ENCODE results near the gene PLXNA4. TPM values are rescaled to one million over a fixed set of nuclear protein-coding genes. Genes with fewer than 3 reads are reported as not detected.
A peak's percentile ranks its signal among the peaks of the same experiment; 100 is the strongest.

Gene PLXNA4
- polyA plus RNA-seq, 1 donor (not counting 4 experiments of a cell fraction or from before 2014, with no cell fraction given), result 0.01 TPM

GRCh38 chr7:132133501-132133900, 442.8 kb downstream of the PLXNA4 start:
- Histone ChIP-seq H3K4me3 (ENCODE audit: control insufficient read depth in 2 of 3, extremely low read depth in 1 of 3, insufficient read depth in 2 of 3, low read depth in 1 of 3, low read length in 3 of 3) (no peak overlapping the region), H3K36me3 (ENCODE audit: control insufficient read depth in 2 of 2, extremely low read depth in 1 of 2, insufficient read depth in 2 of 2, low read length in 2 of 2) (no peaks in the 10 kb centered on the region), H3K27me3 (ENCODE audit: control insufficient read depth, extremely low read depth, insufficient read depth, low read length) (no peaks in the 10 kb centered on the region), H3K9me3 (ENCODE audit: control insufficient read depth, low read depth, low read length) (no peaks in the 10 kb centered on the region), H4K20me1 (ENCODE audit: control insufficient read depth, extremely low read depth, insufficient read depth, low read length) (no peaks in the 10 kb centered on the region), H3K27ac (ENCODE audit: control insufficient read depth, insufficient read depth, low read length) (no peak overlapping the region), H3K4me1 (ENCODE audit: control insufficient read depth, extremely low read depth, insufficient read depth, low read length) (peaks cover 13% of the 10 kb centered on the region), H3K79me2 (ENCODE audit: control insufficient read depth, insufficient read depth, low read length) (no peaks in the 10 kb centered on the region), H2AFZ (ENCODE audit: control insufficient read depth, low read length) (no peak overlapping the region), H3K4me2 (ENCODE audit: control insufficient read depth, extremely low read depth, insufficient read depth, low read depth, low read length) (no peak overlapping the region), H3K9me1 (ENCODE audit: control insufficient read depth, extremely low read depth, insufficient read depth, low read length) (no peaks in the 10 kb centered on the region), H3K9ac (ENCODE audit: control insufficient read depth, extremely low read depth, insufficient read depth, low read length) (no peak overlapping the region)
- FAIRE-seq (no peak), DNase-seq (ENCODE audit: low read depth, low spot score) (no peak)
- dilution Hi-C loops (cut with MboI; ENCODE audit: extremely low pct_ligation_motif_present, low sequenced_read_pairs), result no loop called here
- TF ChIP-seq EZH2 (IDR thresholded peaks at IDR 0.05; ENCODE audit: low read length) (no peak), CTCF (optimal IDR thresholded peaks at IDR 0.05 in 1 of 3, IDR thresholded peaks at IDR 0.05 in 1 of 3, conservative IDR thresholded peaks at IDR 0.05 in 1 of 3; ENCODE audit: extremely low read depth in 1 of 3, insufficient read depth in 2 of 3, low read length in 3 of 3) (no peak)

GRCh38 chr7:132131196-132131595, 445.1 kb downstream of the PLXNA4 start:
- Histone ChIP-seq H4K20me1 (ENCODE audit: control insufficient read depth, extremely low read depth, insufficient read depth, low read length) (no peaks in the 10 kb centered on the region), H3K79me2 (ENCODE audit: control insufficient read depth, insufficient read depth, low read length) (no peaks in the 10 kb centered on the region), H3K4me3 (ENCODE audit: control insufficient read depth in 2 of 3, extremely low read depth in 1 of 3, insufficient read depth in 2 of 3, low read depth in 1 of 3, low read length in 3 of 3) (no peak overlapping the region), H3K27me3 (ENCODE audit: control insufficient read depth, extremely low read depth, insufficient read depth, low read length) (no peaks in the 10 kb centered on the region), H3K4me2 (ENCODE audit: control insufficient read depth, extremely low read depth, insufficient read depth, low read depth, low read length) (peak overlapping the region; percentile 29), H3K27ac (ENCODE audit: control insufficient read depth, insufficient read depth, low read length) (no peak overlapping the region), H3K36me3 (ENCODE audit: control insufficient read depth in 2 of 2, extremely low read depth in 1 of 2, insufficient read depth in 2 of 2, low read length in 2 of 2) (no peaks in the 10 kb centered on the region), H3K9me3 (ENCODE audit: control insufficient read depth, low read depth, low read length) (no peaks in the 10 kb centered on the region), H3K9ac (ENCODE audit: control insufficient read depth, extremely low read depth, insufficient read depth, low read length) (no peak overlapping the region), H2AFZ (ENCODE audit: control insufficient read depth, low read length) (no peak overlapping the region), H3K9me1 (ENCODE audit: control insufficient read depth, extremely low read depth, insufficient read depth, low read length) (no peaks in the 10 kb centered on the region), H3K4me1 (ENCODE audit: control insufficient read depth, extremely low read depth, insufficient read depth, low read length) (peaks cover 12% of the 10 kb centered on the region)
- DNase-seq (ENCODE audit: low read depth, low spot score) (no peak), FAIRE-seq (peak; percentile 87)
- TF ChIP-seq CTCF (optimal IDR thresholded peaks at IDR 0.05 in 1 of 3, IDR thresholded peaks at IDR 0.05 in 1 of 3, conservative IDR thresholded peaks at IDR 0.05 in 1 of 3; ENCODE audit: extremely low read depth in 1 of 3, insufficient read depth in 2 of 3, low read length in 3 of 3) (no peak), EZH2 (IDR thresholded peaks at IDR 0.05; ENCODE audit: low read length) (no peak)
- dilution Hi-C loops (cut with MboI; ENCODE audit: extremely low pct_ligation_motif_present, low sequenced_read_pairs), result no loop called here

Data from keratinocyte (primary cell).